ENCODE results near the gene RAB4A.

The RAB4A gene

DNA sequence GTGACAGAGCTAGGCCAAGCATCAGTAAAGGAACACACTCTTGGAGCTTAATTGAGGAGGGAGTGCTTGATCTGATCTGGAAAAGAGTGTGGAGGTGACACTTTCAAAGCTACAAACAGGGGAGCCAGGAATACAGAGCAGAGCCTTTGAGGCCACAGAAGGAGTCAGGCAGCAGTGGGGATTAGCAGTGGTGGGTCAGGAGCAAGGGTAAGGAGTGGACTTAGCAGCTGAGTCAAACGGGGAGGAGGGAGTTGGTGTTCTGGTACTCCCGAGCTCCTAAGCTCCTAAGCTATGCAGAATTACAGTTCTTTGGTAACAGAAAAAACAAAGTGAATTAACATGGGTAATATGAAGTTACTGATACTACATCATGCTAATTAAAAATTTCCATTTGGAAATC is 14.5 kb downstream of the RAB4A start:
- Histone ChIP-seq H3K4ac (ENCODE audit: low read length) (no peak overlapping the region), H3K79me1 (ENCODE audit: low read depth, low read length) (no peaks in the 10 kb centered on the region), H3K4me2 (ENCODE audit: insufficient read depth, low read length, poor library complexity, severe bottlenecking) (no peak overlapping the region), H3K27me3 (ENCODE audit: control insufficient read depth in 3 of 3, insufficient read depth in 3 of 3, low read depth in 1 of 3, low read length in 3 of 3) (no peaks in the 10 kb centered on the region), H3K27ac (replicated peaks; ENCODE audit: low read length) (no peak overlapping the region), H3K9me3 (replicated peaks in 1 of 2; ENCODE audit: control insufficient read depth in 2 of 2, insufficient read depth in 1 of 2, low read depth in 1 of 2, low read length in 2 of 2) (peaks cover 0 to 14% of the 10 kb centered on the region in 2 donors), H2BK120ac (ENCODE audit: low read depth, low read length) (no peak overlapping the region), H2BK15ac (ENCODE audit: low read length) (no peak overlapping the region), H3K9ac (ENCODE audit: low read depth, low read length, poor library complexity) (no peak overlapping the region), H3K36me3 (replicated peaks in 1 of 2; ENCODE audit: control insufficient read depth in 2 of 2, insufficient read depth in 2 of 2, low read length in 2 of 2) (peaks cover 0 to 27% of the 10 kb centered on the region in 2 donors), H2AFZ (ENCODE audit: low read length) (no peak overlapping the region), H2AK5ac (ENCODE audit: low read depth, low read length) (no peak overlapping the region), H2BK12ac (ENCODE audit: low read length) (no peak overlapping the region), H3K4me3 (ENCODE audit: low read length in 2 of 2) (no peak overlapping the region), H4K8ac (ENCODE audit: low read depth, low read length) (no peak overlapping the region), H3K23ac (ENCODE audit: low read depth, low read length, poor library complexity) (no peak overlapping the region), H2BK5ac (ENCODE audit: low read length) (no peak overlapping the region), H3K14ac (ENCODE audit: low read length) (no peak overlapping the region), H4K91ac (ENCODE audit: low read depth, low read length, poor library complexity) (no peak overlapping the region), H3K4me1 (ENCODE audit: control insufficient read depth in 2 of 2, insufficient read depth in 1 of 2, low read depth in 1 of 2, low read length in 2 of 2) (peaks cover 0 to 1% of the 10 kb centered on the region in 2 donors), H3K18ac (ENCODE audit: low read length) (no peak overlapping the region)
- no peak for DNase-seq (ENCODE audit: low spot score)
- WGBS, 2 donors (ENCODE audit: extremely low coverage in 2 of 2, insufficient read length in 2 of 2, insufficient replicate concordance in 1 of 2) = no CpG with 5 or more reads among the region's 2 CpGs

DNA sequence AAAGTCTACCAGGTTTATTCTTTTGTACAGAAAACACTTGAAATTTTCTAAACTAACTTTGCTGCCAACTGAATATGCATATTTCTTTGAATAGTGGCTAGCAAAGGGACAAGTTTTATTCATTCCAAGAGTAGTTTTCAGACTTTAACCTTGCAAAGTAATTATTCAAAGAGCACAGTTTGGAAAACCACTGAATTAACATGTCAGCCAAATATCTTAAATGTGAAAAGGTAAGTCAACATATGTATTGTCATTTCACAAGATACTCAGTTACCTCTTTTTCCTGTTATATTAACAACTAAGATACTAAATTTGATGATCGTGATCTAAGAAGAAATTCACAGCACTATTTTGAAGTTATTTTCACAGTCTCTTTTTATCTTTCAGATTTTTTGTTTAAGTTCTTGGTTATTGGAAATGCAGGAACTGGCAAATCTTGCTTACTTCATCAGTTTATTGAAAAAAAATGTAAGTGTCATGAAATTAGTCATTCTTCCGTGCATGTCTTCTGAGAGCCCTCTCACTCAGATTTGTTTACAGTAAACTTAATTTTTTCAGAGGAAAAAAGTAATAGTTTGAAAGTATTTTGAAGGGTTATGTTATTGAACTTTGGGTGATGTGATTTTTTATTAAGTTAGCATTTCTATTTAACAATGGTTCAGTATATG is 15.3 kb downstream of the RAB4A start:
- Histone ChIP-seq H2BK5ac (ENCODE audit: low read length) (no peak overlapping the region), H3K14ac (ENCODE audit: low read length) (no peak overlapping the region), H2AK5ac (ENCODE audit: low read depth, low read length) (no peak overlapping the region), H3K4ac (ENCODE audit: low read length) (no peak overlapping the region), H4K8ac (ENCODE audit: low read depth, low read length) (no peak overlapping the region), H3K9me3 (replicated peaks in 1 of 2; ENCODE audit: control insufficient read depth in 2 of 2, insufficient read depth in 1 of 2, low read depth in 1 of 2, low read length in 2 of 2) (peaks cover 0 to 17% of the 10 kb centered on the region in 2 donors), H3K18ac (ENCODE audit: low read length) (no peak overlapping the region), H2BK15ac (ENCODE audit: low read length) (no peak overlapping the region), H3K36me3 (replicated peaks in 1 of 2; ENCODE audit: control insufficient read depth in 2 of 2, insufficient read depth in 2 of 2, low read length in 2 of 2) (peaks cover 1 to 35% of the 10 kb centered on the region in 2 donors), H3K27ac (replicated peaks; ENCODE audit: low read length) (no peak overlapping the region), H3K4me3 (ENCODE audit: low read length in 2 of 2) (no peak overlapping the region), H3K4me1 (ENCODE audit: control insufficient read depth in 2 of 2, insufficient read depth in 1 of 2, low read depth in 1 of 2, low read length in 2 of 2) (peaks cover 0 to 1% of the 10 kb centered on the region in 2 donors), H3K23ac (ENCODE audit: low read depth, low read length, poor library complexity) (no peak overlapping the region), H3K79me1 (ENCODE audit: low read depth, low read length) (no peaks in the 10 kb centered on the region), H3K4me2 (ENCODE audit: insufficient read depth, low read length, poor library complexity, severe bottlenecking) (no peak overlapping the region), H2BK120ac (ENCODE audit: low read depth, low read length) (no peak overlapping the region), H4K91ac (ENCODE audit: low read depth, low read length, poor library complexity) (no peak overlapping the region), H2BK12ac (ENCODE audit: low read length) (no peak overlapping the region), H3K9ac (ENCODE audit: low read depth, low read length, poor library complexity) (no peak overlapping the region), H2AFZ (ENCODE audit: low read length) (no peak overlapping the region), H3K27me3 (ENCODE audit: control insufficient read depth in 3 of 3, insufficient read depth in 3 of 3, low read depth in 1 of 3, low read length in 3 of 3) (no peaks in the 10 kb centered on the region)
- WGBS, 2 donors (ENCODE audit: extremely low coverage in 2 of 2, insufficient read length in 2 of 2, insufficient replicate concordance in 1 of 2) = no CpG with 5 or more reads among the region's 2 CpGs
- DNase-seq (ENCODE audit: low spot score) = no peak

DNA sequence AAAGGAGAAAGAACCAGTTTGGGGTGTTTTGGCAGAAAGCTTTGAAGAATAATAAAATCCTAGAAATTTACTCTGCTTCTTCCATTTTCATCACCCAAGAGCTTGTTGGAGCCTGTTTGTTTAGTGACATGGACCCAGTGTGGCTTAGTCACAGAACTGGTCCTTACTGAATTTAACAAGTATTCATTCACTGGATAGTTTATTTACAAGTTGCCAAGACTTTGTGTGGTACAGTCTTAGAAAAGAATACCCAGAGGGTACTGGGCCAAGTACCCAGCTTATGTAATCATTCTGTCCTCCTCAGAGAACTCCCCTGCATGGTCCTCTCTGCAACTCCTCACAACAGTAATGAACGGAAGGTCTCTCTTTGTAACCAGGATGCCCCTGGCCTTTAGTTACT is 16.4 kb downstream of the RAB4A start:
- H3K79me1 ChIP-seq (ENCODE audit: low read depth, low read length) = no peaks in the 10 kb centered on the region
- H3K4ac ChIP-seq (ENCODE audit: low read length) = no peak overlapping the region
- H4K8ac ChIP-seq (ENCODE audit: low read depth, low read length) = no peak overlapping the region
- peaks cover 0 to 17% of the 10 kb centered on the region in 2 donors for H3K9me3 ChIP-seq (replicated peaks in 1 of 2; ENCODE audit: control insufficient read depth in 2 of 2, insufficient read depth in 1 of 2, low read depth in 1 of 2, low read length in 2 of 2)
- no peak overlapping the region for H2BK12ac ChIP-seq (ENCODE audit: low read length)
- WGBS, 2 donors (ENCODE audit: extremely low coverage in 2 of 2, insufficient read length in 2 of 2, insufficient replicate concordance in 1 of 2) = no CpG with 5 or more reads among the region's 1 CpG
- H3K4me2 ChIP-seq (ENCODE audit: insufficient read depth, low read length, poor library complexity, severe bottlenecking) = no peak overlapping the region
- H3K27ac ChIP-seq (replicated peaks; ENCODE audit: low read length) = no peak overlapping the region
- no peak overlapping the region for H2AK5ac ChIP-seq (ENCODE audit: low read depth, low read length)
- no peak overlapping the region for H4K91ac ChIP-seq (ENCODE audit: low read depth, low read length, poor library complexity)
- no peak for DNase-seq (ENCODE audit: low spot score)
- H3K4me3 ChIP-seq (ENCODE audit: low read length in 2 of 2) = no peak overlapping the region
- no peak overlapping the region for H3K9ac ChIP-seq (ENCODE audit: low read depth, low read length, poor library complexity)
- peaks cover 1 to 41% of the 10 kb centered on the region in 2 donors for H3K36me3 ChIP-seq (replicated peaks in 1 of 2; ENCODE audit: control insufficient read depth in 2 of 2, insufficient read depth in 2 of 2, low read length in 2 of 2)
- no peak overlapping the region for H3K14ac ChIP-seq (ENCODE audit: low read length)
- H3K23ac ChIP-seq (ENCODE audit: low read depth, low read length, poor library complexity) = no peak overlapping the region
- H2BK120ac ChIP-seq (ENCODE audit: low read depth, low read length) = no peak overlapping the region
- H3K4me1 ChIP-seq (ENCODE audit: control insufficient read depth in 2 of 2, insufficient read depth in 1 of 2, low read depth in 1 of 2, low read length in 2 of 2) = peaks cover 0 to 1% of the 10 kb centered on the region in 2 donors
- H2AFZ ChIP-seq (ENCODE audit: low read length) = no peak overlapping the region
- no peaks in the 10 kb centered on the region for H3K27me3 ChIP-seq (ENCODE audit: control insufficient read depth in 3 of 3, insufficient read depth in 3 of 3, low read depth in 1 of 3, low read length in 3 of 3)
- H2BK15ac ChIP-seq (ENCODE audit: low read length) = no peak overlapping the region
- H2BK5ac ChIP-seq (ENCODE audit: low read length) = no peak overlapping the region
- no peak overlapping the region for H3K18ac ChIP-seq (ENCODE audit: low read length)

DNA sequence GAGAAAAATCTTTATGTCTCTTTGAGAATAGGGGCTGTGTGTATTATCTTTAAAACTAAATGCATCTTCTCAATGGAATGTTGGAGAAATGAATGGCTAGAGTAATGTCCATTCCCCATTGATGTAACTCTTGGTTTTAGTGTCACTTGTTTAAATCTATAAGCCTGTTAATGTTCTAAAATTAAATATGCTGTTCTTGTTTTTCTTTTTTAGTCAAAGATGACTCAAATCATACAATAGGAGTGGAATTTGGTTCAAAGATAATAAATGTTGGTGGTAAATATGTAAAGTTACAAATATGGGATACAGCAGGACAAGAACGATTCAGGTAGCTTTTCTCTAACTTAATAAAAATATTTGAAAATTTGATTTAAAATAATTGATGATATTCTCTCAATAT is 17.6 kb downstream of the RAB4A start:
- peaks cover 0 to 7% of the 10 kb centered on the region in 2 donors for H3K9me3 ChIP-seq (replicated peaks in 1 of 2; ENCODE audit: control insufficient read depth in 2 of 2, insufficient read depth in 1 of 2, low read depth in 1 of 2, low read length in 2 of 2)
- no peak overlapping the region for H3K9ac ChIP-seq (ENCODE audit: low read depth, low read length, poor library complexity)
- peaks cover 4 to 46% of the 10 kb centered on the region in 2 donors for H3K36me3 ChIP-seq (replicated peaks in 1 of 2; ENCODE audit: control insufficient read depth in 2 of 2, insufficient read depth in 2 of 2, low read length in 2 of 2)
- no peak overlapping the region for H4K8ac ChIP-seq (ENCODE audit: low read depth, low read length)
- H4K91ac ChIP-seq (ENCODE audit: low read depth, low read length, poor library complexity) = no peak overlapping the region
- H3K14ac ChIP-seq (ENCODE audit: low read length) = no peak overlapping the region
- H3K18ac ChIP-seq (ENCODE audit: low read length) = no peak overlapping the region
- H3K4me3 ChIP-seq (ENCODE audit: low read length in 2 of 2) = no peak overlapping the region
- no peak overlapping the region for H2AFZ ChIP-seq (ENCODE audit: low read length)
- no peak overlapping the region for H3K4me2 ChIP-seq (ENCODE audit: insufficient read depth, low read length, poor library complexity, severe bottlenecking)
- no peak overlapping the region for H2BK12ac ChIP-seq (ENCODE audit: low read length)
- no peak overlapping the region for H2AK5ac ChIP-seq (ENCODE audit: low read depth, low read length)
- DNase-seq (ENCODE audit: low spot score) = no peak
- no peaks in the 10 kb centered on the region for H3K27me3 ChIP-seq (ENCODE audit: control insufficient read depth in 3 of 3, insufficient read depth in 3 of 3, low read depth in 1 of 3, low read length in 3 of 3)
- H3K23ac ChIP-seq (ENCODE audit: low read depth, low read length, poor library complexity) = no peak overlapping the region
- H2BK5ac ChIP-seq (ENCODE audit: low read length) = no peak overlapping the region
- WGBS, 2 donors (ENCODE audit: extremely low coverage in 2 of 2, insufficient read length in 2 of 2, insufficient replicate concordance in 1 of 2) = no CpG with 5 or more reads among the region's 1 CpG
- no peaks in the 10 kb centered on the region for H3K79me1 ChIP-seq (ENCODE audit: low read depth, low read length)
- no peak overlapping the region for H3K27ac ChIP-seq (replicated peaks; ENCODE audit: low read length)
- H2BK120ac ChIP-seq (ENCODE audit: low read depth, low read length) = no peak overlapping the region
- no peak overlapping the region for H2BK15ac ChIP-seq (ENCODE audit: low read length)
- H3K4ac ChIP-seq (ENCODE audit: low read length) = no peak overlapping the region
- peaks cover 0 to 1% of the 10 kb centered on the region in 2 donors for H3K4me1 ChIP-seq (ENCODE audit: control insufficient read depth in 2 of 2, insufficient read depth in 1 of 2, low read depth in 1 of 2, low read length in 2 of 2)
